ENCODE results near the gene CLDN17.

The CLDN17 gene

DNA sequence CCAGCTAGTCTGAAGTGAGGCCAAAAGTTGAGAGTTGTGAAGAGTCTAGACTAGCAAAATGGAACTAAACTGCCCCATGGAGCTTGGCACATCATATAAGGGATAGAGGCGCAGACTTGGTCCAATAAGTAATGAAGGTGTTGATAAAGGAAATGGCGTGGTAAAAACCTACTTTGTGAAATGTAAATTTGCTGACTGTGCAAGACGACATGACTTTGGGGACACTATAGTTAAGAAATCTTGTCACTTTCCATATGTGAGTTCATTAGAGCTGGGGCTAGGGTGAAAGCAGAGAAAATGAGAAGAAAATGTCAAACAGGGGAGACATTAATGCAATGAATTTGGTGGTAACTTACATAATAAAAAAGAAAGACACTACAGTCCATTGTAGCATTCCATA lies 50.1 kb downstream of the CLDN17 start:
- DNase-seq, result no peak
